Activated CD4-positive, alpha-beta memory T cell treated with anti-CD3 and anti-CD28 coated beads for 36 hours (primary cell): Measurements from ENCODE around the gene NAPSA. TPM values are rescaled to one million over a fixed set of nuclear protein-coding genes. Genes with fewer than 3 reads are reported as not detected.

Source experiments
- CTCF ChIA-PET: fragments of 350-600 bp; sonication (Branson Sonifier 250); formaldehyde crosslinking; loops from one replicate; lab custom pipeline; 2021; ENCODE audit warnings: antibody characterized with exemption, inconsistent platforms; lab: Charles Lee
- POLR2A ChIA-PET: fragments of 350-600 bp; sonication (Branson Sonifier 250); formaldehyde crosslinking; loops from one replicate; lab custom pipeline; 2021; ENCODE audit warnings: antibody characterized with exemption; lab: Charles Lee
- DNase-seq: peaks from one replicate; pipeline ENCODE4 v3.0.0-alpha.2; 2020
- H3K27ac Mint-ChIP-seq: one replicate; pipeline ENCODE4 v1.8.0; 2021; ENCODE audit warnings: mixed read lengths
- H3K27me3 Mint-ChIP-seq: one replicate; pipeline ENCODE4 v1.8.0; 2021; ENCODE audit warnings: mixed read lengths
- H3K36me3 Mint-ChIP-seq: one replicate; pipeline ENCODE4 v1.8.0; 2021; ENCODE audit warnings: mixed read lengths
- H3K4me1 Mint-ChIP-seq: one replicate; pipeline ENCODE4 v1.8.0; 2021; ENCODE audit warnings: low read depth, mixed read lengths
- H3K4me3 Mint-ChIP-seq: one replicate; pipeline ENCODE4 v1.8.0; 2021; ENCODE audit warnings: mild to moderate bottlenecking, mixed read lengths
- H3K9me3 Mint-ChIP-seq: one replicate; pipeline ENCODE4 v1.8.0; 2021; ENCODE audit warnings: mixed read lengths
- intact Hi-C: fragments of 100-400 bp; cut with micrococcal nuclease; formaldehyde crosslinking; loops from one replicate; pipeline ENCODE4 v1.15.1; 2023
- total RNA-seq, 2 experiments: library from RNA; stranded (reverse); gene quantifications; one replicate each; pipeline ENCODE4 v1.2.3, GENCODE V29; 2021

NAPSA gene
- total RNA-seq, result 10 to 100 TPM; 88.8 to 99.8 TPM

DNA sequence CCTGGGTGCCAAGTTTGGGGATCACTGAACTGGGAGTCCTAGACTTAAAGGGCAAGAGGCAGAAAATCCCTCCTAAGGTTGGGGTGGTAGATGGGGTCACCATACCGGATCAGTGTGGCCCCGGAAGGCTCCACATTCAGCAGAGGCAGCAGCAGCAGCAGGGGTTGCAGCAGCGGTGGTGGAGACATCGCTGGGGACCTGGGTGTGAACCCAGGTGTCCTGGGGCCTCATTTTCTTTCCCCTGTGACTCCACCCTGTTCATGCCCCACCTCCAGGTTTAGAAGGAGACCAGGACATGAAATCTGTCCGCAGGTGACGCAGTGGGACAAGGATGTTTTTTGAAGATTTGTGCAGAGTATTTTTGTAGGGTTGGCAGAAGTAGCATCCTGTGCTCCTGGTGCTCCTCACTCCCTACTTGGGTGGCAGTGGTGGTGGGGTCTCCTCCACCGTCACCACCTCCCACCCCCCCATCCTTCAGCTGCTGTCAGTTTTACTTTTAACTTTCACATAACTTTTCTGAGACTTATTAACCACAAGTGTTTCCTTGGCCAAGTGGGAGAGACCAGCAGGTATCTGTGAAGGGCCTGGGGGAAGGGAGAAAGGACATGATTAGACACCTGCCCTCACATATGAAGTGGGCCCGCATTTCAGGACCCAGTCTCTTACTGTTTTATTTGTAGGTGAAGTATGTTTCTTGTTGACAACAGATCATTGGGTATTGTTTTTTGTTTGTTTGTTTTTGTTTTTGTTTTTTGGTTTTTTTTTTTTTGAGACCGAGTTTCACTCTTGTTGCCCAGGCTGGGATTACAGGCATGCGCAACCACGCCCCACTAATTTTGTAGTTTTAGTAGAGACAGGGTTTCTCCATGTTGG is at the start of gene NAPSA:
TSS of gene NAPSA (minus strand) at position 206 of the 873 bp plus-strand sequence. CDS start at position 188, 18 bp downstream.
- peaks cover 19% of the 10 kb centered on the region for H3K36me3 Mint-ChIP-seq
- peak within 1 kb of the TSS; percentile 73 for H3K4me3 Mint-ChIP-seq
- H3K4me1 Mint-ChIP-seq, result peaks cover 66% of the 10 kb centered on the region
- H3K27ac Mint-ChIP-seq, result peak within 1 kb of the TSS; percentile 95
- peak; percentile 44 for DNase-seq
- ChIA-PET CTCF (interaction anchor here (1.0 to 6.5 kb wide), 3 partner anchors 8 to 172 kb away, joined by 3 to 60 read pairs (median 6); partner anchors contain the start of gene NR1H2), POLR2A (no interaction called here)
- H3K9me3 Mint-ChIP-seq, result no peaks in the 10 kb centered on the region
- H3K27me3 Mint-ChIP-seq, result no peaks in the 10 kb centered on the region
- intact Hi-C loops, result loop anchor here (5.0 kb wide), 1 partner anchor 113 kb away; no protein-coding TSS in a partner anchor

DNA sequence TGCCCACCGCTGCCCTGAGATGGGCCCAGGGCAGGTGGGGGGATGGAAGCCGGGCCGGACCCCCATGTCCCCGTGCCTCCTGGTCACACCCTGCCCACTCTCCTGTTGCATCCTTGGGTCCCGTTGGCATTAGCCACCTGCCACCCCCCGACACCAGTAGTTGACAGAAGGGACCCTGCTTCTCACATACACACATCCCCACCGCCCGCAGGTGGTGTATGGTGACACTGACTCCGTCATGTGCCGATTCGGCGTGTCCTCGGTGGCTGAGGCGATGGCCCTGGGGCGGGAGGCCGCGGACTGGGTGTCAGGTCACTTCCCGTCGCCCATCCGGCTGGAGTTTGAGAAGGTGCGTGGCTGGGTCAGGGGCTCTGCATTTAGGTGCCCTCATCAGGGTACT is 48.1 kb upstream of the NAPSA start:
- intact Hi-C loops, result no loop called here
- no peaks in the 10 kb centered on the region for H3K9me3 Mint-ChIP-seq
- no peak overlapping the region for H3K27ac Mint-ChIP-seq
- DNase-seq, result no peak
- POLR2A ChIA-PET, result no interaction called here
- peaks cover 3% of the 10 kb centered on the region for H3K27me3 Mint-ChIP-seq
- no peaks in the 10 kb centered on the region for H3K4me1 Mint-ChIP-seq
- H3K4me3 Mint-ChIP-seq, result no peak overlapping the region
- CTCF ChIA-PET, result interaction anchor here (3.6 kb wide), 1 partner anchor 56 kb away, joined by 13 read pairs; no protein-coding TSS in a partner anchor
- peaks cover 32% of the 10 kb centered on the region for H3K36me3 Mint-ChIP-seq

DNA sequence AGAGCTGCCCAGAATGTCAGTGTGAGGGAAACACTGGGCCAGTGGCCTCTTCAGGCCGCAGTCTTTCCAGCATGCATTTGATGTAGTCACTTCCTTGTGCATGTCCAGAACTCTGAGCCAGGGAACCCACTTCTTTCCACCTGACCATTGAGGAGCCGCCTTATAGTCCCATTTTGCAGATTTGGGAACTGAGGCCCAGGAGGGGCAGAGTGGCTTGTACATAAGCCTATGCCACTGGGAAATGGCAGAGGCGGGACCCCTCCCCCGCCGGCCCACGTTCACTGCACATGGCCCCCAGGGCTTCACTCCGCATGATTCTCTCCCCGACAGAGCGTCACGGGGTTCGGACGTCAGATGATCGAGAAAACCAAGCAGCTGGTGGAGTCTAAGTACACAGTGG is 47.7 kb upstream of the NAPSA start:
- ChIA-PET CTCF (interaction anchor here (3.6 kb wide), 1 partner anchor 56 kb away, joined by 13 read pairs; no protein-coding TSS in a partner anchor), POLR2A (no interaction called here)
- Mint-ChIP-seq H3K4me3 (no peak overlapping the region), H3K4me1 (no peaks in the 10 kb centered on the region), H3K27me3 (no peaks in the 10 kb centered on the region), H3K9me3 (no peaks in the 10 kb centered on the region), H3K36me3 (peaks cover 33% of the 10 kb centered on the region), H3K27ac (no peak overlapping the region)
- no peak for DNase-seq
- intact Hi-C loops, result no loop called here

- H3K27ac Mint-ChIP-seq, result no peak overlapping the region
- intact Hi-C loops, result no loop called here
- H3K9me3 Mint-ChIP-seq, result no peaks in the 10 kb centered on the region
These were observed 47.0 kb upstream of the NAPSA start for GRCh38 chr19:50412419-50412818.

DNA sequence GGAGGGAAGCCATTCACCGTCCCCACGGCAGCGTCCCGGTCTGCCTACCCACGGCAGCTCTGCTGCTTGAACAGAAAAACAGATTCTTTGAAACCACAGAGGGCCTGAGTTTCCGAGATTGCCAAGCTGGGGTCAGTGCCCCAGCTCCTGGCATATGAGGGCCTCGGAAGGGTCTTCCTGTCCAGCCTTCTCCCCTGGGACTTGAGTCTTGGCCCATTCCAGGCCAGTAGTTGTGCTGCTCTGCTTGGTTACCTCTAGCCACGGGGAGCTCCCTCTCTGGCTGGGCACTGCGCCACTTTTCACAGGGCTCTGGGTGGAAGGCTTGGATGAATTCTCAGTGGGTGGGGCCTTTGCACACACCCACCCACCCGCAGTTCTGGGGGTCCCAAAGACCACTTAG is 44.7 kb upstream of the NAPSA start:
- H3K27ac Mint-ChIP-seq, result no peak overlapping the region
- H3K4me1 Mint-ChIP-seq, result no peaks in the 10 kb centered on the region
- peaks cover 44% of the 10 kb centered on the region for H3K36me3 Mint-ChIP-seq
- H3K9me3 Mint-ChIP-seq, result no peaks in the 10 kb centered on the region
- H3K27me3 Mint-ChIP-seq, result no peaks in the 10 kb centered on the region
- no peak for DNase-seq
- intact Hi-C loops, result no loop called here
- H3K4me3 Mint-ChIP-seq, result no peak overlapping the region
- ChIA-PET POLR2A (interaction anchor here (0.9 kb wide), 1 partner anchor 9 kb away, joined by 3 read pairs; the partner anchor contains the start of gene SPIB), CTCF (interaction anchor here (1.1 kb wide), 2 partner anchors 41 to 53 kb away, joined by 4 read pairs; no protein-coding TSS in a partner anchor)

More at GRCh38 chr19:50412419-50412818, 47.0 kb upstream of the NAPSA start:
- Mint-ChIP-seq H3K4me1 (no peaks in the 10 kb centered on the region), H3K4me3 (no peak overlapping the region), H3K36me3 (peaks cover 33% of the 10 kb centered on the region), H3K27me3 (no peaks in the 10 kb centered on the region)
- no peak for DNase-seq
- POLR2A ChIA-PET, result no interaction called here
- CTCF ChIA-PET, result interaction anchor here (3.6 kb wide), 1 partner anchor 55 kb away, joined by 13 read pairs; no protein-coding TSS in a partner anchor

- intact Hi-C loops, result no loop called here
- ChIA-PET CTCF (no interaction called here), POLR2A (interaction anchor here (0.9 kb wide), 2 partner anchors 9 to 23 kb away, joined by 3 to 4 read pairs; partner anchors contain the start of gene SPIB)
- Mint-ChIP-seq H3K27me3 (no peaks in the 10 kb centered on the region), H3K4me3 (no peak overlapping the region), H3K9me3 (no peaks in the 10 kb centered on the region), H3K4me1 (no peaks in the 10 kb centered on the region), H3K27ac (no peak overlapping the region), H3K36me3 (peaks cover 38% of the 10 kb centered on the region)
- DNase-seq, result no peak
These were observed 43.9 kb upstream of the NAPSA start for GRCh38 chr19:50409347-50409746.

GRCh38 chr19:50406829-50407228 is 41.4 kb upstream of the NAPSA start:
- intact Hi-C loops, result no loop called here
- Mint-ChIP-seq H3K36me3 (peaks cover 37% of the 10 kb centered on the region), H3K4me1 (no peaks in the 10 kb centered on the region), H3K9me3 (no peaks in the 10 kb centered on the region), H3K27ac (no peak overlapping the region), H3K4me3 (no peak overlapping the region), H3K27me3 (no peaks in the 10 kb centered on the region)
- no peak for DNase-seq
- POLR2A ChIA-PET, result no interaction called here
- CTCF ChIA-PET, result no interaction called here

GRCh38 chr19:50406156-50406820 is 40.8 kb upstream of the NAPSA start:
- Mint-ChIP-seq H3K27me3 (no peaks in the 10 kb centered on the region), H3K4me3 (no peak overlapping the region), H3K4me1 (no peaks in the 10 kb centered on the region), H3K9me3 (no peaks in the 10 kb centered on the region), H3K27ac (no peak overlapping the region), H3K36me3 (peaks cover 39% of the 10 kb centered on the region)
- CTCF ChIA-PET, result no interaction called here
- intact Hi-C loops, result no loop called here
- POLR2A ChIA-PET, result no interaction called here
- DNase-seq, result no peak

DNA sequence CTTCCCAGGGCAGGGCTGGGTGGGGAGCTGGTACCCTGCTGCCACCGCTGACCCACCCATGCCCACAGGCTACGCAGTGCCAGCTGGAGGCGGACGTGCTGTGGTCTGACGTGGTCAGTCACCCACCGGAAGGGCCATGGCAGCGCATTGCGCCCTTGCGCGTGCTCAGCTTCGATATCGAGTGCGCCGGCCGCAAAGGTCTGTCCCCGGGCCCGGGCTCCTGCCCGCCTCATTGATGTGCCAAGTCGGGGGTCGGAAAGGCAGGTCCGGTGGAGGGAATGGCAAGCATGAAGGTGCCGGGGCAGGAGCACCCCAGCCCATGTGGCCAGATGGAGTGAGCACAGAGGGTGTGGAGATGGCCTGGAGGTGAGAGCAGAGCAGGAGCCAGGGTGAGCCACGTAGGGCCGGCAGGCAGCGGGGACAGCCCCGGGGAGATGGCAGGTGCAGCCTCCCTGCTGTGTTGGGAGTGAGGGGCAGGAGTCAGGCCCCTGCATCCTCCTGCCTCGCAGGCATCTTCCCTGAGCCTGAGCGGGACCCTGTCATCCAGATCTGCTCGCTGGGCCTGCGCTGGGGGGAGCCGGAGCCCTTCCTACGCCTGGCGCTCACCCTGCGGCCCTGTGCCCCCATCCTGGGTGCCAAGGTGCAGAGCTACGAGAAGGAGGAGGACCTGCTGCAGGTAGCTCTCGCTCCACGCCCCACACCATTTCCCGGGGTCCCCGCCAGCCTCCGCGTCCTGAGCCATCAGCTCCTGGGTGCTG is 37.3 kb upstream of the NAPSA start:
- CTCF ChIA-PET, result no interaction called here

GRCh38 chr19:50401605-50402450 is 36.4 kb upstream of the NAPSA start:
- intact Hi-C loops, result no loop called here
- no peak overlapping the region for H3K4me3 Mint-ChIP-seq
- no peaks in the 10 kb centered on the region for H3K9me3 Mint-ChIP-seq
- DNase-seq, result no peak
- no peaks in the 10 kb centered on the region for H3K27me3 Mint-ChIP-seq
- ChIA-PET POLR2A (no interaction called here), CTCF (no interaction called here)
- no peak overlapping the region for H3K27ac Mint-ChIP-seq
- no peaks in the 10 kb centered on the region for H3K4me1 Mint-ChIP-seq
- peaks cover 31% of the 10 kb centered on the region for H3K36me3 Mint-ChIP-seq

More for the DNA sequence above, 37.3 kb upstream of the NAPSA start:
- no peak for DNase-seq
- Mint-ChIP-seq H3K4me3 (no peak overlapping the region), H3K4me1 (no peaks in the 10 kb centered on the region), H3K27me3 (no peaks in the 10 kb centered on the region), H3K36me3 (peaks cover 34% of the 10 kb centered on the region), H3K9me3 (no peaks in the 10 kb centered on the region), H3K27ac (no peak overlapping the region)
- intact Hi-C loops, result no loop called here
- POLR2A ChIA-PET, result no interaction called here

DNA sequence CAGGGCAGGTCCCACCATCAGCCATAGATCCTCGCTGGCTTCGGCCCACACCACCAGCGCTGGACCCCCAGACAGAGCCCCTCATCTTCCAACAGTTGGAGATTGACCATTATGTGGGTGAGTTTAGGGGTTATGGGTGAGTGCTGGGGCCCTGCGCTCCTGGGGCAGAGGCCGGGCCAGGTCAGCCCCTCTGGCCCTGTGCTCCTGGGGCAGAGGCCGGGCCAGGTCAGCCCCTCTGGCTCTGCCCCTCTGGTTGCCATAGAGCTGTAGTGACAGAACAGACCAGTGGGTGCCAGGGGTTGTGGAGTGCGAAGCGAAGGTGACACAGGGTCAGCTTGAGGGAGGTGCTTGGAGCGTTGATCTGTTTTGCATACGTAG is 33.9 kb upstream of the NAPSA start:
- Mint-ChIP-seq H3K4me3 (no peak overlapping the region), H3K27me3 (no peaks in the 10 kb centered on the region), H3K36me3 (peaks cover 23% of the 10 kb centered on the region), H3K4me1 (no peaks in the 10 kb centered on the region), H3K27ac (no peak overlapping the region), H3K9me3 (no peaks in the 10 kb centered on the region)
- ChIA-PET POLR2A (no interaction called here), CTCF (no interaction called here)
- DNase-seq, result no peak
- intact Hi-C loops, result no loop called here
